ENCODE results near the gene FYN.

DNA sequence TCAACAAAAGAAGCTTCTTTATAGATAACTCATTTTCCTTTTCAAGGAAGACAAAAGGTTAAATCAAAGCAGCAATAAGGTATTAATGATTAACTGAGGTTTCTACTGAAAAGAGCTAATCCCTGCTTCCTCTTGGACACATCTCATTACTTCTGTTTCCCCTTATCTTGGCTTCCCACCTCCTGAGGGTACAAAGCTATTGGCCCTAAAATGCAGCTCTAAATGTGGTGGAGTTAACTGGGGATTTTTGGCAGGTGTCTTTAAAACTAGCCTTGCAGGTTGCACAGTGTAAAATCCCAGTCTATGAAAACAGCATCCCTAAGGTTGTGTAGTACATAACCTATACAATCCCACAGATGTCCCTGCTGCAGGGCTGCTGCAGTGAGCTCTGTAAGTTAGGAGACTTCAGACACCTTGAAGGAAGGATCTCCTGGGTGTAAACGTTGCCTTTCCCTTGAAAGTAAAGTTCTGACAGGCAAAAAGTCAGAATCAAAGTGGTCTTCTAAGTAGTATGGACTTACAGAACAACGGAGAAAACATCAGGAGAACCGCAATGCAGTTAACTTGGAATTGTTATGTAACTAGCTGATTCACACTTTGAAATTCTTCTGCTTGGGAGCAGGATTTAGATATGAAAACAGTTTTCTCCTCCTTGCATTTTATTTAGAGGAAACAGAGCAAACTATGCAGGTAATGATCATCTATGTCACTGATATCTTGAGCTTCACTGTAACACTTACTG lies 195.8 kb downstream of the FYN start:
- TF ChIP-seq, protein P1, sequence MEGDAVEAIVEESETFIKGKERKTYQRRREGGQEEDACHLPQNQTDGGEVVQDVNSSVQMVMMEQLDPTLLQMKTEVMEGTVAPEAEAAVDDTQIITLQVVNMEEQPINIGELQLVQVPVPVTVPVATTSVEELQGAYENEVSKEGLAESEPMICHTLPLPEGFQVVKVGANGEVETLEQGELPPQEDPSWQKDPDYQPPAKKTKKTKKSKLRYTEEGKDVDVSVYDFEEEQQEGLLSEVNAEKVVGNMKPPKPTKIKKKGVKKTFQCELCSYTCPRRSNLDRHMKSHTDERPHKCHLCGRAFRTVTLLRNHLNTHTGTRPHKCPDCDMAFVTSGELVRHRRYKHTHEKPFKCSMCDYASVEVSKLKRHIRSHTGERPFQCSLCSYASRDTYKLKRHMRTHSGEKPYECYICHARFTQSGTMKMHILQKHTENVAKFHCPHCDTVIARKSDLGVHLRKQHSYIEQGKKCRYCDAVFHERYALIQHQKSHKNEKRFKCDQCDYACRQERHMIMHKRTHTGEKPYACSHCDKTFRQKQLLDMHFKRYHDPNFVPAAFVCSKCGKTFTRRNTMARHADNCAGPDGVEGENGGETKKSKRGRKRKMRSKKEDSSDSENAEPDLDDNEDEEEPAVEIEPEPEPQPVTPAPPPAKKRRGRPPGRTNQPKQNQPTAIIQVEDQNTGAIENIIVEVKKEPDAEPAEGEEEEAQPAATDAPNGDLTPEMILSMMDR (IDR thresholded peaks at IDR 0.05) = no peak
- no peak for TF ChIP-seq EP300 (IDR thresholded peaks at IDR 0.05)

All from tibial nerve (tissue), 4 donors.